ENCODE measurements around the gene TRPV4.

TRPV4 gene

DNA sequence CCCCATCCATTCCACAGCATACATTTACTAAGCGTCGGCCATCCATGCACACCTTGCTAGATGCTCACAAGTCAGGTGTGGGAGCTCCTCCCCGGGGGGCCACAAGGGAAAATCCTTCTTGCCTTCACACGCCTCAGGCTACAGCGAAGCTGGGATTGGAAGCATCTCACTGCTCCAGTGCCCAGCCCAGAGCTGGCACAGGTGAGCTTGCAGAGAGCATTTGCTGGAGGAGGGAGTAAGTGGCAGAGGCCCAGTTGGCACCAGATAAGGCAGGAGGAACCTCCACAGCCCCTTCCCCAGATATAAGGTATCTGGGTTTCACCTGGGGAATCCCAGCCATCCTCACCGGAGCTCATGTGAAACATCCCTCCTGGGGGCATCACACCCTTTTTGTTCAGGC, 1.8 kb downstream of the TRPV4 start:
- no peak overlapping the region for H3K27ac ChIP-seq
- TF ChIP-seq, protein P1, sequence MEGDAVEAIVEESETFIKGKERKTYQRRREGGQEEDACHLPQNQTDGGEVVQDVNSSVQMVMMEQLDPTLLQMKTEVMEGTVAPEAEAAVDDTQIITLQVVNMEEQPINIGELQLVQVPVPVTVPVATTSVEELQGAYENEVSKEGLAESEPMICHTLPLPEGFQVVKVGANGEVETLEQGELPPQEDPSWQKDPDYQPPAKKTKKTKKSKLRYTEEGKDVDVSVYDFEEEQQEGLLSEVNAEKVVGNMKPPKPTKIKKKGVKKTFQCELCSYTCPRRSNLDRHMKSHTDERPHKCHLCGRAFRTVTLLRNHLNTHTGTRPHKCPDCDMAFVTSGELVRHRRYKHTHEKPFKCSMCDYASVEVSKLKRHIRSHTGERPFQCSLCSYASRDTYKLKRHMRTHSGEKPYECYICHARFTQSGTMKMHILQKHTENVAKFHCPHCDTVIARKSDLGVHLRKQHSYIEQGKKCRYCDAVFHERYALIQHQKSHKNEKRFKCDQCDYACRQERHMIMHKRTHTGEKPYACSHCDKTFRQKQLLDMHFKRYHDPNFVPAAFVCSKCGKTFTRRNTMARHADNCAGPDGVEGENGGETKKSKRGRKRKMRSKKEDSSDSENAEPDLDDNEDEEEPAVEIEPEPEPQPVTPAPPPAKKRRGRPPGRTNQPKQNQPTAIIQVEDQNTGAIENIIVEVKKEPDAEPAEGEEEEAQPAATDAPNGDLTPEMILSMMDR (conservative IDR thresholded peaks at IDR 0.05), result no peak

DNA sequence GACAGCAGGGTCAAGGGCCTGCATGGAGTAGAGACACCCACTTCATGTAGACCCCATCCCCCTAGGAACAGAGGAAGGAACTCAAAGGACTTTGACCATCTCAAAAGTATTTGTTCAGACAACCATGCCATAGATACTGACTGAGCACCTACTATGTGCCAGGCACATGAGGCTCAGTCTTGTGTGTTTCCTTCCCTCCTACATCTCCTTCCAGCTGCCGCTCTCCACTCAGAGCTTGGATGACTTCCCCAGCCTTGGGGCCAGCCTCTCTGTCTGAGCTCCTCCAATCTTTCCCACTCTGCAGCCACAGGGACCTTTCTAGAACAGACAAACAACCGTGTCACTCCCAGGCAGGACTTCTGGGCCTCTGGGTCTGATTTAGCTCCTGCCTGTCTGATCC, 2.5 kb downstream of the TRPV4 start:
- TF ChIP-seq, protein P1 (conservative IDR thresholded peaks at IDR 0.05), result no peak
- no peak overlapping the region for H3K27ac ChIP-seq

DNA sequence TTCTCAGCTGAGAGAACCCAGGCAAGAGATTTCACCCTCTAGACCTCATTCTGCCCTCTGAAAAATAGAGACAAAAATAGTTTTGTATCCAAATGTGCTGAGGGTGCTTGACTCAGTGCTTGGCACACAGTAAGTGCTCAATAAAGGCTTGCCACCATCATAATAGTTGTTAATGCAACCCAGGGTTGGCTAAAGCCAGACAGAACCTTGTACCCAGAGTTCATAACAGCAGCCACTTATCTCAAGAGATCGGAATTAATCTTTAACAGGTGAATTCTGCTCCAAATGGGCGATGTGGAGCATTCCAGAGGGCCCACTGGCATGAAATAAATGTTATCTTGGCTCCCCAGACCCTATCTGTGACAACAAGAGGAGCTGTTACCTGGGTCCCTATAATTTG, 2.9 kb downstream of the TRPV4 start:
- H3K27ac ChIP-seq, result no peak overlapping the region
- TF ChIP-seq, protein P1 (conservative IDR thresholded peaks at IDR 0.05), result no peak

DNA sequence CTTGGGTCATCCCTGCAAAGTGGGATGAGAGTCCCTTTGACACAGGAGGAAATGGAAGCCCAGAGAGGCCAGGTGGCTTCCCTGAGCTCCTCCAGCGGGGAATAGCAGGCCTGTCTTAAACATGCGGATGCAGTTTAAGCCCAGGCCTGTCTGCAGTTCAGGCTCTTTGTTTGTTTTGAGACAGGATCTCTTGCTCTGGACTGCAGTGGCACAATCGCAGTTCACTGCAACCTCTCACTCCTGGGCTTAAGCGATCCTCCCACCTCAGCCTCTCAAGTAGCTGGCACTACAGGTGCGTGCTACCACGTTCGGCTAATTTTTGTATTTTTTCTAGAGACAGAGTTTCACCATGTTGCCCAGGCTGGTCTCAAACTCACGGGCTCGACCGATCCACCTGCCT, 3.5 kb downstream of the TRPV4 start:
- H3K27ac ChIP-seq, result no peak overlapping the region
- TF ChIP-seq, protein P1 (conservative IDR thresholded peaks at IDR 0.05), result no peak

DNA sequence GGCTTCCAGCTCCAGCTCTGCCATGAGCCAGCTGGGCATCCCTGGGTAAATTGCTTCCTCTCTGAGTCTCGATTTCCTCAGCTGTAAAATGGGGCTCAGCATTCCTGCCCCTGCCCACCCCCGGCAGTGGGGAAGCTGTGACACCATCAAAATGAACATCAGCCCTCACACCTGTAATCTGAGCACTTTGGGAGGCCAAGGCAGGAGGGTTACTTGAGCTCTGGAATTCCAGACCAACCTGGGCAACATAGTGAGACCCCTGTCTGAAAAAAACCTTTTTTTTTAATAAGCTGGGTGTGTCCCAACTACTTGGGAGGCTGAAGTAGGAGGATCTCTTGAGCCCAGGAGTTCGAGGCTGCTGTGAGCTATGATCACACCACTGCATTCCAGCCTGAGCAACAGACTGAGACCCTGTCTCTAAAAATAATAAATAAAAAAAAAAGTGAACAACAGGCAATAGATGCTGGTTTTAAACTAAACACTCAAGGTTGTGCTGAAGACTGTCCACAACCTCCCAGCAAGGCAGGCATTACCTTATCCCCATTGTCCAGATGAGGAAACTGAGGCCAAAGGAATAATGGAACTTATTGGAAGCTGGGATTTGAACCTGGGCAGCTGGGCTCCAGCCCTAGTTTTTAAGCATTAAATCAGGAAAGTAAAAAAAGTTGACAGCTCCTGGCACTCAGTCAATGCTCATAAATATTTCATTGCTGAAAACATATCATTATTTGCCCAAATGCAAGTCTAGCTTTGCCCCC, 4.3 kb downstream of the TRPV4 start:
- TF ChIP-seq, protein P1 (conservative IDR thresholded peaks at IDR 0.05), result no peak
- no peak overlapping the region for H3K27ac ChIP-seq

DNA sequence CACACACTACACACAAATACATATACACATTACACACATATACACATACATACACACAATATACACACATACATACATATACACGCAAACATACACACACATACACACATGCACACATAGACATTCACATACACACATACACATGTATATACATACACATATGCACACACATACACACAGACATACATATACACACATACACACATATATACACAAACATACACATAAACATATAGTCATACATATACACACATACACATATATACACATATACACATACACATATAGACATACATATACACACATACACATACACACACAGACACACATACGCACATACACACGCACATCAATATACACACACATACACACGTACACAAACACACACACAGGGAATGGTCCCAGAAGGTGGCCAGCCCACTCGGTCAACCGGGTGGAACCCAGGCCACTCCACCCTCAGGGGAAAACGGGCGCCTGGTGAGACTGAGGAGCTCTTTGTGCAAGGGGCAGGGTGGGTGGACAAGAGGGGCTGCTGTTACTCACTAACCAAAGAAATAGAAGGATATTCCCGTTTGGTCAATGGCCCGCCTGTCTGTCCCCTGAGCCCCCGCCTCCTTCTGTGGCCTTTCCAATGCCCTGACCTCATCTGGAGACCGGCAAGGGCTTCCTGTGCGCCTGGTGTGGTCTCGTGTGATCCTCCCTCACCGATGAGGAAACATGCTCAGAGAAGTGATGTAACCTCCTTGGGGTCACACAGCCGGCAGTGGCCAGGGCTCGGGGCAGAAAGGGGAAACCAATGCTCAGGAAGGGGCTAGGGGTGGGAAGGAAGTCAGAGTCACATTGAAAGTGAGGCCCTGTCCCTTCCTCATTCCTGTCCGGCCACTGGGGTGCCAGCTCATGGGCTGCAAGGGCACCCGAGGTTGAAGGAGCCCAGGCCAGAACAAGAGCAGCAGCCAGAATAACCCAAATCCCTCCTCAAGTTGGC, 5.3 kb downstream of the TRPV4 start:
- TF ChIP-seq, protein P1 (conservative IDR thresholded peaks at IDR 0.05), result no peak
- H3K27ac ChIP-seq, result no peak overlapping the region

DNA sequence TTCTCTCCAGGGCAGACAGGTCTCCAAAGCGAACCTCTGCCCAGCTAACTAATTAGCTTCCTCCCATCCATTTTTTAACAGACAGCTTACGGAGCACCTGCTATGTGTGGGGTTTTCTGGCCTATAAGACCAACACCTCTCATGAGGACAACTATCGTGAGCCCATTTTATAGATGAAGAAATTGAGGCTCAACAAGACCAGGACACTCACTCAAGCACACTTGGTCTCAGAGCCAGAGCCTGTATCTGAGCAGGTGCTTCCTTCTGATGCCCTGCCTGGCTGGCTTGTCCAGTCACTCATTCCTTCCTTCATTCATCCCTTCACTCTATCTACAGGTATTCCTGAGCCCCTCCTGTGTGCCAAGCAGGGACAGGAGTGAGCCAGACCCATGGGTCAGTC, 6.1 kb downstream of the TRPV4 start:
- TF ChIP-seq, protein P1 (conservative IDR thresholded peaks at IDR 0.05), result no peak
- H3K27ac ChIP-seq, result no peak overlapping the region
